Activated naive CD8-positive, alpha-beta T cell treated with anti-CD3 and anti-CD28 coated beads for 36 hours (primary cell): Measurements from ENCODE around the gene KAZN. TPM values are rescaled to one million over a fixed set of nuclear protein-coding genes. Genes with fewer than 3 reads are reported as not detected.

ENCODE experiments used
- DNase-seq: peaks from one replicate; pipeline ENCODE4 v3.0.0; 2021
- H3K27ac Mint-ChIP-seq: one replicate; pipeline ENCODE4 v1.8.0; 2022; ENCODE audit warnings: mild to moderate bottlenecking, moderate library complexity, mixed read lengths
- H3K27me3 Mint-ChIP-seq: one replicate; pipeline ENCODE4 v1.8.0; 2022; ENCODE audit warnings: mild to moderate bottlenecking, mixed read lengths
- H3K36me3 Mint-ChIP-seq: one replicate; pipeline ENCODE4 v1.8.0; 2021; ENCODE audit warnings: mild to moderate bottlenecking, mixed read lengths
- H3K4me1 Mint-ChIP-seq: one replicate; pipeline ENCODE4 v1.8.0; 2021; ENCODE audit warnings: mixed read lengths
- H3K4me3 Mint-ChIP-seq: one replicate; pipeline ENCODE4 v1.8.0; 2022; ENCODE audit warnings: mild to moderate bottlenecking, moderate library complexity, mixed read lengths
- H3K9me3 Mint-ChIP-seq: one replicate; pipeline ENCODE4 v1.8.0; 2022; ENCODE audit warnings: mixed read lengths
- total RNA-seq, 2 experiments: library from RNA; stranded (reverse); gene quantifications; one replicate each; pipeline ENCODE4 v1.2.3, GENCODE V29; 2021

The KAZN gene
- total RNA-seq, 2 experiments from 2014 or later = 0.74 to 1.5 TPM

- H3K4me1 Mint-ChIP-seq = peaks cover 6% of the 10 kb centered on the region
- H3K27me3 Mint-ChIP-seq = peaks cover 46% of the 10 kb centered on the region
- no peak overlapping the region for H3K27ac Mint-ChIP-seq
- H3K9me3 Mint-ChIP-seq = no peaks in the 10 kb centered on the region
- DNase-seq = no peak
- no peaks in the 10 kb centered on the region for H3K36me3 Mint-ChIP-seq
- no peak overlapping the region for H3K4me3 Mint-ChIP-seq
These were observed 327.7 kb downstream of the KAZN start for GRCh38 chr1:14926229-14926628.

GRCh38 chr1:14926818-14927575 is 328.5 kb downstream of the KAZN start:
- H3K9me3 Mint-ChIP-seq = no peaks in the 10 kb centered on the region
- peaks cover 6% of the 10 kb centered on the region for H3K4me1 Mint-ChIP-seq
- no peak overlapping the region for H3K4me3 Mint-ChIP-seq
- peaks cover 42% of the 10 kb centered on the region for H3K27me3 Mint-ChIP-seq
- no peak overlapping the region for H3K27ac Mint-ChIP-seq
- no peak for DNase-seq
- H3K36me3 Mint-ChIP-seq = no peaks in the 10 kb centered on the region

GRCh38 chr1:14928412-14928811 is 329.9 kb downstream of the KAZN start:
- Mint-ChIP-seq H3K4me1 (peaks cover 6% of the 10 kb centered on the region), H3K4me3 (no peak overlapping the region), H3K27me3 (peaks cover 35% of the 10 kb centered on the region), H3K9me3 (no peaks in the 10 kb centered on the region), H3K27ac (no peak overlapping the region), H3K36me3 (no peaks in the 10 kb centered on the region)
- no peak for DNase-seq

GRCh38 chr1:14928886-14929546 is 330.5 kb downstream of the KAZN start:
- H3K4me1 Mint-ChIP-seq = peaks cover 6% of the 10 kb centered on the region
- H3K27ac Mint-ChIP-seq = no peak overlapping the region
- no peak overlapping the region for H3K4me3 Mint-ChIP-seq
- DNase-seq = no peak
- H3K36me3 Mint-ChIP-seq = no peaks in the 10 kb centered on the region
- no peaks in the 10 kb centered on the region for H3K9me3 Mint-ChIP-seq
- H3K27me3 Mint-ChIP-seq = peaks cover 31% of the 10 kb centered on the region

- Mint-ChIP-seq H3K36me3 (no peaks in the 10 kb centered on the region), H3K9me3 (no peaks in the 10 kb centered on the region), H3K4me3 (no peak overlapping the region), H3K27ac (no peak overlapping the region), H3K4me1 (peaks cover 6% of the 10 kb centered on the region), H3K27me3 (peaks cover 31% of the 10 kb centered on the region)
- no peak for DNase-seq
These were observed 331.2 kb downstream of the KAZN start for GRCh38 chr1:14929547-14930246.

- no peak overlapping the region for H3K4me3 Mint-ChIP-seq
- H3K4me1 Mint-ChIP-seq = no peaks in the 10 kb centered on the region
- H3K36me3 Mint-ChIP-seq = no peaks in the 10 kb centered on the region
- peaks cover 25% of the 10 kb centered on the region for H3K27me3 Mint-ChIP-seq
- no peak for DNase-seq
- no peak overlapping the region for H3K27ac Mint-ChIP-seq
- H3K9me3 Mint-ChIP-seq = no peaks in the 10 kb centered on the region
These were observed 331.9 kb downstream of the KAZN start for GRCh38 chr1:14930247-14930965.

- Mint-ChIP-seq H3K4me1 (no peaks in the 10 kb centered on the region), H3K27me3 (peaks cover 9% of the 10 kb centered on the region), H3K4me3 (no peak overlapping the region), H3K9me3 (no peaks in the 10 kb centered on the region), H3K27ac (no peak overlapping the region), H3K36me3 (no peaks in the 10 kb centered on the region)
- DNase-seq = no peak
These were observed 333.7 kb downstream of the KAZN start for GRCh38 chr1:14932034-14932638.

- no peak for DNase-seq
- Mint-ChIP-seq H3K27ac (no peak overlapping the region), H3K27me3 (no peaks in the 10 kb centered on the region), H3K4me1 (no peaks in the 10 kb centered on the region), H3K4me3 (no peak overlapping the region), H3K9me3 (no peaks in the 10 kb centered on the region), H3K36me3 (no peaks in the 10 kb centered on the region)
These were observed 336.4 kb downstream of the KAZN start for GRCh38 chr1:14934867-14935266.

- Mint-ChIP-seq H3K27ac (no peak overlapping the region), H3K27me3 (no peaks in the 10 kb centered on the region), H3K4me1 (no peaks in the 10 kb centered on the region), H3K9me3 (no peaks in the 10 kb centered on the region), H3K4me3 (no peak overlapping the region), H3K36me3 (no peaks in the 10 kb centered on the region)
- DNase-seq = no peak
These were observed 338.3 kb downstream of the KAZN start for GRCh38 chr1:14936815-14937214.

- Mint-ChIP-seq H3K27ac (no peak overlapping the region), H3K27me3 (no peaks in the 10 kb centered on the region), H3K9me3 (no peaks in the 10 kb centered on the region), H3K4me1 (no peaks in the 10 kb centered on the region), H3K36me3 (no peaks in the 10 kb centered on the region), H3K4me3 (no peak overlapping the region)
- DNase-seq = no peak
These were observed 338.9 kb downstream of the KAZN start for GRCh38 chr1:14937288-14937949.

- no peaks in the 10 kb centered on the region for H3K4me1 Mint-ChIP-seq
- DNase-seq = no peak
- no peaks in the 10 kb centered on the region for H3K27me3 Mint-ChIP-seq
- H3K27ac Mint-ChIP-seq = no peak overlapping the region
- no peaks in the 10 kb centered on the region for H3K9me3 Mint-ChIP-seq
- no peak overlapping the region for H3K4me3 Mint-ChIP-seq
- H3K36me3 Mint-ChIP-seq = no peaks in the 10 kb centered on the region
These were observed 341.2 kb downstream of the KAZN start for GRCh38 chr1:14939527-14940284.

- Mint-ChIP-seq H3K9me3 (no peaks in the 10 kb centered on the region), H3K27me3 (no peaks in the 10 kb centered on the region), H3K4me1 (no peaks in the 10 kb centered on the region), H3K27ac (no peak overlapping the region), H3K4me3 (no peak overlapping the region), H3K36me3 (no peaks in the 10 kb centered on the region)
- no peak for DNase-seq
These were observed 341.9 kb downstream of the KAZN start for GRCh38 chr1:14940285-14940870.

GRCh38 chr1:14941864-14942263 is 343.4 kb downstream of the KAZN start:
- H3K36me3 Mint-ChIP-seq = no peaks in the 10 kb centered on the region
- no peak overlapping the region for H3K4me3 Mint-ChIP-seq
- no peaks in the 10 kb centered on the region for H3K9me3 Mint-ChIP-seq
- H3K27ac Mint-ChIP-seq = no peak overlapping the region
- no peaks in the 10 kb centered on the region for H3K4me1 Mint-ChIP-seq
- DNase-seq = no peak
- H3K27me3 Mint-ChIP-seq = no peaks in the 10 kb centered on the region
